GM06990 (cell line): Measurements from ENCODE around the gene MVP.
"Not testable (repeated sequence)": the region's sequence is repeated elsewhere in the genome, so short reads cannot be mapped to it uniquely, and the experiment has no call there.

Experiments used
- DNase-seq: peaks from one replicate; pipeline ENCODE4 v3.0.0-alpha.2; 2011; ENCODE audit not compliant: insufficient read length; ENCODE audit errors: extremely low read depth
- H3K27me3 ChIP-seq: replicated peaks from 2 replicates; pipeline ENCODE4 v1.6.0; 2011; ENCODE audit warnings: low read length; ENCODE audit not compliant: control insufficient read depth, insufficient read depth
- H3K36me3 ChIP-seq: 2 replicates; pipeline ENCODE4 v1.5.1; 2011; ENCODE audit warnings: low read length; ENCODE audit not compliant: control insufficient read depth, insufficient read depth
- H3K4me3 ChIP-seq: replicated peaks from 2 replicates; pipeline ENCODE4 v1.5.1; 2011; ENCODE audit warnings: low read depth, mild to moderate bottlenecking, control low read depth, low read length
- CTCF ChIP-seq: IDR thresholded peaks from 2 replicates; pipeline ENCODE4 v1.5.1; 2011; ENCODE audit warnings: low read length, control low read depth, mild to moderate bottlenecking, inconsistent platforms; ENCODE audit not compliant: insufficient read depth, poor library complexity, severe bottlenecking

The MVP gene

GRCh38 chr16:29820271-29820701 is at the start of gene MVP:
Gene MVP, plus strand, starts transcription at chr16:29820462. Its CDS starts 10,088 bp downstream, at chr16:29830550.
- Histone ChIP-seq H3K36me3 (peaks cover 7% of the 10 kb centered on the region), H3K27me3 (no peaks in the 10 kb centered on the region), H3K4me3 (peak within 1 kb of the TSS; percentile 88)
- no peak for TF ChIP-seq CTCF
- peak; percentile 48 for DNase-seq

GRCh38 chr16:29772330-29772729 is 47.9 kb upstream of the MVP start:
- not testable (repeated sequence) for DNase-seq, H3K4me3 ChIP-seq, H3K27me3 ChIP-seq, H3K36me3 ChIP-seq

GRCh38 chr16:29774730-29775129 is 45.5 kb upstream of the MVP start:
- H3K36me3 ChIP-seq: no peaks in the 10 kb centered on the region
- TF ChIP-seq CTCF: no peak
- H3K4me3 ChIP-seq: no peak overlapping the region
- no peak for DNase-seq
- H3K27me3 ChIP-seq: no peaks in the 10 kb centered on the region; the same call in 1 of the 2 replicates

GRCh38 chr16:29775742-29776408 is 44.4 kb upstream of the MVP start:
- DNase-seq: no peak
- no peak for TF ChIP-seq CTCF
- no peak overlapping the region for H3K4me3 ChIP-seq
- no peaks in the 10 kb centered on the region; the same call in 1 of the 2 replicates for H3K27me3 ChIP-seq
- no peaks in the 10 kb centered on the region for H3K36me3 ChIP-seq

GRCh38 chr16:29777576-29778350 is 42.5 kb upstream of the MVP start, which contains the start of gene ZG16:
Gene ZG16, plus strand, starts transcription at chr16:29778256. Its CDS starts 1,011 bp downstream, at chr16:29779267.
- TF ChIP-seq CTCF: no peak
- no peak for DNase-seq
- no peaks in the 10 kb centered on the region for H3K36me3 ChIP-seq
- H3K4me3 ChIP-seq: no peak within 1 kb of the TSS
- H3K27me3 ChIP-seq: no peaks in the 10 kb centered on the region; the same call in 1 of the 2 replicates

GRCh38 chr16:29779474-29779873 is 40.8 kb upstream of the MVP start:
- DNase-seq: no peak
- no peaks in the 10 kb centered on the region for H3K36me3 ChIP-seq
- TF ChIP-seq CTCF: no peak
- no peaks in the 10 kb centered on the region; the same call in 1 of the 2 replicates for H3K27me3 ChIP-seq
- H3K4me3 ChIP-seq: no peak overlapping the region

GRCh38 chr16:29783094-29783953 is 36.9 kb upstream of the MVP start:
- H3K36me3 ChIP-seq, H3K4me3 ChIP-seq, H3K27me3 ChIP-seq, DNase-seq: not testable (repeated sequence)
